Neural progenitor cell (in vitro differentiated cells): Measurements from ENCODE around the gene INHBA. TPM values are rescaled to one million over a fixed set of nuclear protein-coding genes. Genes with fewer than 3 reads are reported as not detected.

Source experiments
- DNase-seq: peaks from one replicate; pipeline ENCODE4 v3.0.0-alpha.2; 2016; ENCODE audit warnings: low spot score
- H2AFZ ChIP-seq: fragments of 200-600 bp; sonication (generic); replicated peaks from 2 replicates; pipeline ENCODE4 v1.6.1; 2016; ENCODE audit warnings: antibody characterized with exemption
- H3F3A ChIP-seq: fragments of 200-600 bp; sonication (generic); 2 replicates; pipeline ENCODE4 v1.6.1; 2016; ENCODE audit warnings: antibody characterized with exemption, low read depth
- H3K27ac ChIP-seq: fragments of 200-600 bp; sonication (generic); 2 replicates; pipeline ENCODE4 v1.5.1; 2016; ENCODE audit warnings: mild to moderate bottlenecking
- H3K27me3 ChIP-seq: fragments of 200-600 bp; sonication (generic); 2 replicates; pipeline ENCODE4 v1.6.1; 2016; ENCODE audit warnings: mild to moderate bottlenecking, moderate library complexity
- H3K36me3 ChIP-seq: fragments of 200-600 bp; sonication (generic); 2 replicates; pipeline ENCODE4 v1.5.1; 2016
- H3K4me1 ChIP-seq: fragments of 200-600 bp; sonication (generic); 2 replicates; pipeline ENCODE4 v1.6.1; 2016; ENCODE audit warnings: mixed run types
- H3K4me2 ChIP-seq: fragments of 200-600 bp; sonication (generic); 2 replicates; pipeline ENCODE4 v1.6.1; 2016
- H3K4me3 ChIP-seq: fragments of 200-600 bp; sonication (generic); 2 replicates; pipeline ENCODE4 v1.5.1; 2016
- H3K79me2 ChIP-seq: fragments of 200-600 bp; sonication (generic); 2 replicates; pipeline ENCODE4 v1.6.1; 2016; ENCODE audit warnings: low read depth
- H3K9ac ChIP-seq: fragments of 200-600 bp; sonication (generic); 2 replicates; pipeline ENCODE4 v1.6.1; 2016
- H3K9me3 ChIP-seq: fragments of 200-600 bp; sonication (generic); 2 replicates; pipeline ENCODE4 v1.5.1; 2016; ENCODE audit warnings: low read depth
- H4K20me1 ChIP-seq: fragments of 200-600 bp; sonication (generic); 2 replicates; pipeline ENCODE4 v1.6.1; 2016; ENCODE audit warnings: low read depth
- H3K27ac Mint-ChIP-seq: 3 replicates; pipeline ENCODE4 v1.8.0; 2021; ENCODE audit warnings: mixed read lengths
- H3K27me3 Mint-ChIP-seq: 2 replicates; pipeline ENCODE4 v1.8.0; 2022; ENCODE audit warnings: low read depth, mild to moderate bottlenecking, inconsistent platforms, moderate library complexity, mixed read lengths; ENCODE audit not compliant: insufficient read depth
- H3K36me3 Mint-ChIP-seq: 3 replicates; pipeline ENCODE4 v1.8.0; 2021; ENCODE audit warnings: mixed read lengths
- H3K4me1 Mint-ChIP-seq: 3 replicates; pipeline ENCODE4 v1.8.0; 2021; ENCODE audit warnings: mixed read lengths
- H3K4me3 Mint-ChIP-seq: 3 replicates; pipeline ENCODE4 v1.8.0; 2021; ENCODE audit warnings: mild to moderate bottlenecking, moderate library complexity, mixed read lengths
- H3K9me3 Mint-ChIP-seq: 3 replicates; pipeline ENCODE4 v1.8.0; 2020; ENCODE audit warnings: mixed read lengths
- CTCF ChIP-seq: fragments of 200-600 bp; sonication (generic); IDR thresholded peaks from 2 replicates; pipeline ENCODE4 v1.5.1; 2017; ENCODE audit warnings: antibody characterized with exemption, mild to moderate bottlenecking
- EZH2 ChIP-seq: fragments of 200-600 bp; sonication (generic); IDR thresholded peaks from 2 replicates; pipeline ENCODE4 v1.6.1; 2017; ENCODE audit warnings: antibody characterized with exemption, mild to moderate bottlenecking, moderate library complexity
- EZH2phosphoT487 ChIP-seq: fragments of 200-600 bp; sonication (generic); IDR thresholded peaks from 2 replicates; pipeline ENCODE4 v1.6.1; 2017; ENCODE audit warnings: antibody characterized with exemption
- total RNA-seq: library from RNA; depleted of rRNA; stranded (reverse); fragments of >200 nt; gene quantifications from 2 replicates; pipeline ENCODE4 v1.2.3, GENCODE V29; 2015; ENCODE audit warnings: low replicate concordance

Gene INHBA
- total RNA-seq, 1 donor from 2014 or later = 0.09 TPM

GRCh38 chr7:41747961-41748360 is 45.1 kb upstream of the INHBA start:
- no peak for DNase-seq
- H3K79me2 ChIP-seq = no peaks in the 10 kb centered on the region
- TF ChIP-seq CTCF = no peak
- TF ChIP-seq EZH2 = no peak
- no peak for TF ChIP-seq EZH2phosphoT487
- no peak overlapping the region for H3K9ac ChIP-seq
- peaks cover 6% of the 10 kb centered on the region for H3K9me3 ChIP-seq
- Mint-ChIP-seq H3K4me3 (no peak overlapping the region), H3K27ac (no peak overlapping the region), H3K4me1 (no peaks in the 10 kb centered on the region), H3K27me3 (no peaks in the 10 kb centered on the region), H3K9me3 (peaks cover 23% of the 10 kb centered on the region), H3K36me3 (no peaks in the 10 kb centered on the region)
- no peaks in the 10 kb centered on the region for H3K36me3 ChIP-seq
- no peaks in the 10 kb centered on the region for H3K27me3 ChIP-seq
- no peaks in the 10 kb centered on the region for H3K4me1 ChIP-seq
- no peak overlapping the region for H3K4me3 ChIP-seq
- H3K4me2 ChIP-seq = no peak overlapping the region
- no peaks in the 10 kb centered on the region for H4K20me1 ChIP-seq
- H2AFZ ChIP-seq = no peak overlapping the region
- H3F3A ChIP-seq = no peaks in the 10 kb centered on the region
- no peak overlapping the region for H3K27ac ChIP-seq

GRCh38 chr7:41745451-41745850 is 42.6 kb upstream of the INHBA start:
- Mint-ChIP-seq H3K4me3 (no peak overlapping the region), H3K27ac (no peak overlapping the region), H3K4me1 (no peaks in the 10 kb centered on the region), H3K9me3 (peaks cover 33% of the 10 kb centered on the region), H3K36me3 (no peaks in the 10 kb centered on the region), H3K27me3 (peaks cover 4% of the 10 kb centered on the region)
- H3K79me2 ChIP-seq = no peaks in the 10 kb centered on the region
- H3K4me2 ChIP-seq = no peak overlapping the region
- no peak overlapping the region for H3K9ac ChIP-seq
- peaks cover 11% of the 10 kb centered on the region for H3K9me3 ChIP-seq
- no peak for TF ChIP-seq EZH2phosphoT487
- TF ChIP-seq CTCF = no peak
- no peak for TF ChIP-seq EZH2
- H3K27me3 ChIP-seq = no peaks in the 10 kb centered on the region
- H3K4me1 ChIP-seq = no peaks in the 10 kb centered on the region
- no peak overlapping the region for H2AFZ ChIP-seq
- no peaks in the 10 kb centered on the region for H3F3A ChIP-seq
- no peaks in the 10 kb centered on the region for H3K36me3 ChIP-seq
- H3K4me3 ChIP-seq = no peak overlapping the region
- no peak for DNase-seq
- H3K27ac ChIP-seq = no peak overlapping the region
- H4K20me1 ChIP-seq = no peaks in the 10 kb centered on the region

- Histone ChIP-seq H3K4me3 (no peak overlapping the region), H3K27ac (no peak overlapping the region), H3F3A (no peaks in the 10 kb centered on the region), H3K79me2 (no peaks in the 10 kb centered on the region), H2AFZ (no peak overlapping the region), H3K27me3 (no peaks in the 10 kb centered on the region), H3K4me1 (no peaks in the 10 kb centered on the region), H3K9me3 (peaks cover 11% of the 10 kb centered on the region), H3K36me3 (no peaks in the 10 kb centered on the region), H3K4me2 (no peak overlapping the region), H3K9ac (no peak overlapping the region), H4K20me1 (no peaks in the 10 kb centered on the region)
- Mint-ChIP-seq H3K36me3 (no peaks in the 10 kb centered on the region), H3K4me3 (no peak overlapping the region), H3K27ac (no peak overlapping the region), H3K4me1 (no peaks in the 10 kb centered on the region), H3K9me3 (peaks cover 32% of the 10 kb centered on the region), H3K27me3 (peaks cover 4% of the 10 kb centered on the region)
- no peak for DNase-seq
- no peak for TF ChIP-seq EZH2
- TF ChIP-seq CTCF = no peak
- TF ChIP-seq EZH2phosphoT487 = no peak
Observed at GRCh38 chr7:41744161-41744560, 41.3 kb upstream of the INHBA start.
